ENCODE data around the gene PARVA.

- TF ChIP-seq CTCF (IDR thresholded peaks at IDR 0.05; ENCODE audit: insufficient read depth, low read depth, low read length) = no peak
- no peak for TF ChIP-seq EZH2 (IDR thresholded peaks at IDR 0.05; ENCODE audit: insufficient read depth, low read length)
Measured at GRCh38 chr11:12435264-12435663, 57.9 kb downstream of the PARVA start.

Data from astrocyte (in vitro differentiated cells and primary cell).